Activated CD4-positive, CD25-positive, alpha-beta regulatory T cell treated with anti-CD3 and anti-CD28 coated beads, Interleukin-2, amount 50 U/mL, for 72 hours (primary cell): ENCODE results near the gene RAB40C.

ENCODE experiments used
- DNase-seq: peaks from one replicate; pipeline ENCODE4 v3.0.0; 2021

Gene RAB40C

GRCh38 chr16:589658-590187 is at the start of gene RAB40C:
Gene RAB40C, plus strand, starts transcription at chr16:590066. Its CDS starts 226 bp downstream, at chr16:590292.
- DNase-seq: peak; percentile 99

GRCh38 chr16:540645-541340 is 49.1 kb upstream of the RAB40C start:
- DNase-seq: no peak

- DNase-seq: no peak
These were observed 46.3 kb upstream of the RAB40C start for GRCh38 chr16:543301-544164.

- no peak for DNase-seq
These were observed 45.3 kb upstream of the RAB40C start for GRCh38 chr16:544517-544916.

GRCh38 chr16:546909-547770 is 42.7 kb upstream of the RAB40C start:
- peak; percentile 49 for DNase-seq

GRCh38 chr16:548586-548985 is 41.3 kb upstream of the RAB40C start:
- DNase-seq: no peak

- no peak for DNase-seq
These were observed 40.2 kb upstream of the RAB40C start for GRCh38 chr16:549544-550263.

GRCh38 chr16:551210-551609 is 38.7 kb upstream of the RAB40C start:
- no peak for DNase-seq

- DNase-seq: no peak
These were observed 37.7 kb upstream of the RAB40C start for GRCh38 chr16:552171-552570.

- DNase-seq: no peak
These were observed 36.1 kb upstream of the RAB40C start for GRCh38 chr16:553601-554296.

GRCh38 chr16:554297-554621 is 35.6 kb upstream of the RAB40C start:
- no peak for DNase-seq

- no peak for DNase-seq
These were observed 35.1 kb upstream of the RAB40C start for GRCh38 chr16:554640-555365.

- DNase-seq: no peak
These were observed 34.1 kb upstream of the RAB40C start for GRCh38 chr16:555528-556473.

- DNase-seq: no peak
These were observed 33.2 kb upstream of the RAB40C start for GRCh38 chr16:556474-557173.

GRCh38 chr16:557463-558297 is 32.2 kb upstream of the RAB40C start:
- DNase-seq: no peak

GRCh38 chr16:558298-559020 is 31.4 kb upstream of the RAB40C start:
- DNase-seq: no peak

- DNase-seq: no peak
These were observed 30.9 kb upstream of the RAB40C start for GRCh38 chr16:559021-559380.
